IPS-15b (cell line): ENCODE data around the gene CDC42BPA.
"Not testable (repeated sequence)": the region's sequence is repeated elsewhere in the genome, so short reads cannot be mapped to it uniquely, and the experiment has no call there.

Experiments used
- H3K27me3 ChIP-seq: one replicate; pipeline ENCODE4 v1.6.1; 2013; ENCODE audit warnings: low read length; ENCODE audit not compliant: control insufficient read depth, insufficient read depth
- H3K36me3 ChIP-seq: one replicate; pipeline ENCODE4 v1.6.1; 2013; ENCODE audit warnings: low read length; ENCODE audit not compliant: control insufficient read depth, insufficient read depth
- H3K4me1 ChIP-seq: one replicate; pipeline ENCODE4 v1.6.1; 2013; ENCODE audit warnings: mild to moderate bottlenecking, low read length; ENCODE audit not compliant: control insufficient read depth, insufficient read depth
- H3K4me3 ChIP-seq: one replicate; pipeline ENCODE4 v1.5.1; 2013; ENCODE audit warnings: low read depth, low read length
- H3K9ac ChIP-seq: one replicate; pipeline ENCODE4 v1.6.1; 2013; ENCODE audit warnings: low read depth, mild to moderate bottlenecking, low read length
- H3K9me3 ChIP-seq: one replicate; pipeline ENCODE4 v1.6.1; 2013; ENCODE audit warnings: mild to moderate bottlenecking, low read length; ENCODE audit not compliant: control insufficient read depth, insufficient read depth

CDC42BPA gene

DNA sequence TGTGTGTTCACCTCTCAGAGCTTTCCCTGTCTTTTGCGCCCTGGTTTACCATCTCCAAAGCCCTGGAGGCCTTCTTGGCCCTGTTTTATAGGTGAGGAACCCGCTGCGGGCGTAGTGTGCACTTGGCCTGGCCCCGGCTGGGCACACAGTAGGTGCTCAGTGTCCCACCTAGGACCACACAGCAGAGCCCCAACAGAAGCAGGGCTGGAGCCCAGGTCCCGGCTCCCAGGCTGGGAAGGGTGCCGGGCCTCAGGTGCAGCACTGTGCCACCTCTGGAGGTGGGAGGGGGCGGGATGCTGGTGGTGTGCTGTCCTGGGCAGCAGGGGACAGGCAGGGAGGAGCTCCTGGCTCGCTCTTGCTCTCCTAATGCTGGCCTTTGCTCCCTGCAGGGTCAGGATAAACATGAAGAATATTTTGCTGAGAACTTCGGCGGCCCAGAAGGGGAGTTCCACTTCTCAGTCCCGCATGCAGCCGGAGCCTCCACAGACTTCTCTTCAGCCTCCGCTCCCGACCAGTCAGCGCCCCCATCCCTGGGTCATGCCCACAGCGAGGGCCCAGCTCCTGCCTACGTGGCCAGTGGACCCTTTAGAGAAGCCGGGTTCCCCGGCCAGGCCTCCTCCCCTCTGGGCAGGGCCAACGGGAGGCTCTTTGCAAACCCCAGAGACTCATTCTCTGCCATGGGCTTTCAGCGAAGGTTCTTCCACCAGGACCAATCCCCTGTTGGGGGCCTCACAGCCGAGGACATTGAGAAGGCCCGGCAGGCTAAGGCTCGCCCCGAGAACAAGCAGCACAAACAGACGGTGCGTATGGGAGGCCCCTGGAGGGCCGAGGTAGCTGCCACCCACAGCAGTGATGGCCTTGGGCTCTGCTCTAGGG, 353.4 kb downstream of the CDC42BPA start:
- Histone ChIP-seq H3K27me3 (no peaks in the 10 kb centered on the region), H3K4me1 (no peaks in the 10 kb centered on the region), H3K4me3 (no peak overlapping the region), H3K9ac (no peak overlapping the region), H3K9me3 (no peaks in the 10 kb centered on the region), H3K36me3 (no peaks in the 10 kb centered on the region)

DNA sequence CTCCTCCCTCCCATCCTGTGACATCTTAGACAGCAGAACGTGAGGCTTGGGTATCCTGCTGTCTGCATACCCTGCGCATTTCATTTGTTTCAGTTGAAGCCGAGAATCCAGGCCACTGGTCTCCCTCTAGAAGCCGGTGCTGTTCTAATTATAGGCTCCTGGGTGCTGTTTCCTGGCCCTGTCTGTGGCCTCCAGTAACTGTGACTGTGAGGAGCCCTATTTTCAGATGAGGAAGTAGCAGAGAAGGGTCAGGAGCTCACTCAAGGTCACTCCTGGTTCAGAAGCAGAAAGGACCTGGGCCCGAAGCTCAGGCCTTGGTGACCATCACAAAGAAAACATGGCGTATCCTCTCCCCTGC, 354.2 kb downstream of the CDC42BPA start:
- Histone ChIP-seq H3K4me3 (no peak overlapping the region), H3K9ac (no peak overlapping the region), H3K27me3 (no peaks in the 10 kb centered on the region), H3K9me3 (no peaks in the 10 kb centered on the region), H3K4me1 (no peaks in the 10 kb centered on the region), H3K36me3 (no peaks in the 10 kb centered on the region)

DNA sequence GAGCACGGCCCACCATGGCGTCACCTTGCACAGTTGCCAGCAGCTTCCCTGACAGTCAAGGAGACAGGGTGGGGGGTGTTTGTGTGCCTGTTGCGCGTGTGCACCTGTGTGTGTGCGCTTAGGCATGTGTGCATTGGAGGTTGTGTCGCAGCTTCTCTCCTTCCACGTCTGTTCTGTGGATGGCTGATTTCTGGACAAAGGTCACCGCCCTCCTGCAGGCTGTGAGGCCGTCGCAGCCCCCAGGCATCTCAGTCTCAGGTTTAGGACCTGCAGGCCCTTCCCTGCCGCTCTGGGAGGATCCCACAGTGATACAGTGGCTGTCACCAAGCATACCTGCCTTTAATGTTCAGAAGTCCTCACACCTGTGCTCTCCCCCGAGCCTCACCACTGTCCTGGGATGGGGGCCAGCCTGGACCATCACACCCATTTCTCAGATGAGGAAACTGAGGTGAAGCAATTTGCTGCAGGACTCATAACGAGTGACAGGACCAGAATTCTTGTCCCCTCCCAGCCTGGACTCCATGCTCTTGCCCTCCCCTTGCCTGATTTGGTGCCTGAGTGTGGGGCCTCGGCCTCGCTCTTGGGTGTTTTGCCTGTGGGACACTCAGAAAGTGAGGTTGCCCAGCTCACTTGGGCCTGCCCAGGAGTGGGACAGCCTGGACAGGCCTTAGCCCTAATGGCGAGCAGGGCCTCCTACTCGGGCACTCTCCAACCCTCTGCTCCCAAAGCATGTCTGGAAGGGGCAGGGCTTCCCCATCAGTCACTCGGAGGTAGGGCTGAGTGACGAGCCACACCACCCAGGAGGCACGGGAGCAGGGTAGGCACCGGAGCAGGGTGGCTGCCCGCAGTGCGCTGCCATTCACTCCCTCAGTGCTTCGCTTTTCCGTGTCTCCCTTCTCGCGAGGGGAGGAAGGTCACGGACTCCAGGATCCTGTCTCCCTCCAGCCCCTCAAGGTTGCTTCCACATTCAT, 355.6 kb downstream of the CDC42BPA start:
- Histone ChIP-seq H3K27me3 (no peaks in the 10 kb centered on the region), H3K4me3 (no peak overlapping the region), H3K36me3 (no peaks in the 10 kb centered on the region), H3K4me1 (no peaks in the 10 kb centered on the region), H3K9ac (no peak overlapping the region), H3K9me3 (no peaks in the 10 kb centered on the region)

DNA sequence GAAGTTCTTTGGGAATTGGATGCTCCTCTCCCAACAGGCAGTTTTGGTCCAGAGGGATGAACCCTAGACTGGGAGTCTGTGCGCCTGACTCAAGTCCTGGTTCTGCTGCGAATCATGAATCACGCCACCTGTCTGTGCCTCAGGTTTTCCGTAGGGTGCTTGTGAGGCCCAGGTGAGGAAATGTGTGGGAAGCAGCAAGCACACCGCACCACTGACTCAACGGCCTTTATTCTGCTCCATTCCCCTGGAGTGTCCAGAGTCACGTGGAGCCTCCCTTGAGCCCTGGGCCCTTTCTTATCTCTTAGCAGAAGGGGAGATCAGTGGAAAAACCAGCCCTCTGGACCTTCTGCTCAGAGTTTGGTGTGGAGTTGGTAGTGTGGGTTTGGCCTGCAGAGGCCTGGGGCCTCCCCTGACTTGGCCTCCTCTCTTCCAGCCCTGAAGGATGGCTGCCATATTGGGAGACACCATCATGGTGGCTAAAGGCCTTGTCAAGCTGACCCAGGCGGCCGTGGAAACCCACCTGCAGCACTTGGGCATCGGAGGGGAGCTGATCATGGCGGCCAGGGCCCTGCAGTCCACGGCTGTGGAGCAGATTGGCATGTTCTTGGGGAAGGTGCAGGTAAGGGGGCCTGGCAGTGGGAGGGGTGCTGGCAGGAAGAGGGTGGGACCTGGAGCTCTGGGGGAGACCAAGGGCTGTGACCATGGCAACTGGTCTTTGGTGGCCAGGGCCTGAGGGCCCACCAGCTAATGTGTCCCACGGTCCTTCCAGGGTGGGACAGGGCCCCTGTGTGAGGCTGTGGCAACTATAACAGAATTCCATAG, 357.1 kb downstream of the CDC42BPA start:
- Histone ChIP-seq H3K9me3 (no peaks in the 10 kb centered on the region), H3K4me3 (no peak overlapping the region), H3K27me3 (no peaks in the 10 kb centered on the region), H3K36me3 (no peaks in the 10 kb centered on the region), H3K9ac (no peak overlapping the region), H3K4me1 (no peaks in the 10 kb centered on the region)

DNA sequence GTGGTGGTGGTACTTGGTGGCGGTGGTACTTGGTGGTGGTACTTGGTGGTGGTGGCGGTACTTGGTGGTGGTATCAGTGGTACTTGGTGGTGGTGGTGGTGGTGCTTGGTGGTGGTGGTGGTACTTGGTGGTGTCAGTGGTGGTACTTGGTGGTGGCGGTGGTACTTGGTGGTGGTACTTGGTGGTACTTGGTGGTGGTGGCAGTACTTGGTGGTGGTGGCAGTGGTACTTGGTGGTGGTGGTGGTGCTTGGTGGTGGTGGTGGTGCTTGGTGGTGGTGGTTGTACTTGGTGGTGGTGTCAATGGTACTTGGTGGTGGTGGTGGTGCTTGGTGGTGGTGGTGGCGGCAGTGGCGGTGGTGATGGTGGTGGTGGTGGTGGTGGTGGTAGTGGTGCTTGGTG, 358.0 kb downstream of the CDC42BPA start:
- no peak overlapping the region for H3K9ac ChIP-seq
- no peaks in the 10 kb centered on the region for H3K4me1 ChIP-seq
- no peaks in the 10 kb centered on the region for H3K9me3 ChIP-seq
- no peaks in the 10 kb centered on the region for H3K27me3 ChIP-seq
- H3K4me3 ChIP-seq: no peak overlapping the region
- H3K36me3 ChIP-seq: no peaks in the 10 kb centered on the region

DNA sequence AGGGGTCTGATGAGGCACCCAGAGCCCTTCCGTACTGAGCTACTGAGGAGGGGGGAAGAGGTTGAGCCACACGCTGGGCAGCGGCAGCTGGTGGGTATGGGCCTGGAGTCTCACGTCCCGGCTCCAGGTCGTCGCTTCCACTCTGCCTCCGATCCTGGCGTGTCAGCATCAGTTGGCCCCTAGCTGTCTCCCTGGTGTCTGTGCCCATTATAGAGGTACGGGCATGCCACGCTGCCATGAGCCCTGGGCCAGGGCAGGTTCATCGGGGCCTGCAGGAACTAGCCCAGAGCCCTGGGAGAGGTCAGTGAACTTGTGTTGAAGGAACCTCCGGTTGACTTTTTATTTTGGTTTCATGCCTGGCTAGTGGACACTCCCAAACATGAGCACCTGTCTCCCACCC, 360.0 kb downstream of the CDC42BPA start:
- no peaks in the 10 kb centered on the region for H3K36me3 ChIP-seq

DNA sequence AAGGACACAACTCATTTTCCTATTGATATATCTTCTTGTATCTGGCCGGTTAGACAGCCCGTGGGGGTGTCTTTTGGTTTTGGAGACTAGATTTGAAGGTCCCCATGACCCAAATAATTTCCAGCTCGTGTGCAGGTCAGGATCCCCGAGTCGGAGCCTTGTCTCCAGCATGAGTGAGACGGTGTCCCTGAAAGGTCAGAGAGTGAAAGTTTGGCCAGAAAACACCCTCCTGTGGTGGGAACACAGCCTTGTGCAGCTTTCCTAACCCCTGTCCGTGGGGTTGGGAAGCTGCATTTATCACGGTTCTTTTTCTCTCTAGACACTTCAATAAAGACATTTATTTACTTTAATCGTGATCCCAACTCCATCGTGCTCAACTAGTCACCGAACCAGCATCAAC, 360.6 kb downstream of the CDC42BPA start:
- H3K9ac ChIP-seq: no peak overlapping the region
- H3K27me3 ChIP-seq: no peaks in the 10 kb centered on the region
- H3K9me3 ChIP-seq: no peaks in the 10 kb centered on the region
- H3K4me3 ChIP-seq: no peak overlapping the region
- no peaks in the 10 kb centered on the region for H3K4me1 ChIP-seq
- no peaks in the 10 kb centered on the region for H3K36me3 ChIP-seq

More for the DNA sequence above, 360.0 kb downstream of the CDC42BPA start:
- Histone ChIP-seq H3K9me3 (no peaks in the 10 kb centered on the region), H3K4me1 (no peaks in the 10 kb centered on the region), H3K27me3 (no peaks in the 10 kb centered on the region), H3K9ac (no peak overlapping the region), H3K4me3 (no peak overlapping the region)

DNA sequence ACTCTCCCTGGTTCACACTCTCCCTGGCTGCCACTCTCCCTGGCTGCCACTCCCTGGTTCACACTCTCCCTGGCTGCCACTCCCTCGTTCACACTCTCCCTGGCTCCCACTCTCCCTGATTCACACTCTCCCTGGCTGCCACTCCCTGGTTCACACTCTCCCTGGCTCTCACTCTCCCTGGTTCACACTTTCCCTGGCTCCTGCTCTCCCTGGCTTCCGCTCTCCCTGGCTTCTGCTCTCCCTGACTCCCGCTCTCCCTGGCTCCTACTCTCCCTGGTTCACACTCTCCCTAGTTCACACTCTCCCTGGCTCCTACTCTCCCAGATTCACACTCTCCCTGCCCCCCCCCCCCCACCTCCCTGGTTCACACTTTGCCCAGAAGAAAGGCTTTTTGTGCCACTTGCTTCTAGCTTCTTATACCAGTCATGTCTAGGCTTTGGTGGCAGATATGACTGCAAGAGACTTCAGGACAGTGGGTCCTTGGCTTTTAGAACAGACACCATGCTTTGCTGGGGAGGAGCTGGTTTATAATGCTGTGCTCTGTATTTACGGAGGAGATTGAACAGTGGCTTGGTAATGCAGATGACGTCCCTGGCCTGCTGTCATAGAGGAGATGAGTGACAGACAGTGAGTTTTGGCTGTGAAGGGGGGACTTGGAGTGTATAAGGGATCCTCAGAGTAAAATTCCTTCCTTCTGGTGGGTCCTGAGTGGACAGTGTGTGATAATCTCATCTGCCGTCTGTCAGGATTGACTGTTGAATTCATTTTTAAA, 361.2 kb downstream of the CDC42BPA start:
- Histone ChIP-seq H3K36me3 (no peaks in the 10 kb centered on the region), H3K4me1 (no peaks in the 10 kb centered on the region), H3K4me3 (no peak overlapping the region), H3K9ac (no peak overlapping the region), H3K27me3 (no peaks in the 10 kb centered on the region), H3K9me3 (no peaks in the 10 kb centered on the region)

DNA sequence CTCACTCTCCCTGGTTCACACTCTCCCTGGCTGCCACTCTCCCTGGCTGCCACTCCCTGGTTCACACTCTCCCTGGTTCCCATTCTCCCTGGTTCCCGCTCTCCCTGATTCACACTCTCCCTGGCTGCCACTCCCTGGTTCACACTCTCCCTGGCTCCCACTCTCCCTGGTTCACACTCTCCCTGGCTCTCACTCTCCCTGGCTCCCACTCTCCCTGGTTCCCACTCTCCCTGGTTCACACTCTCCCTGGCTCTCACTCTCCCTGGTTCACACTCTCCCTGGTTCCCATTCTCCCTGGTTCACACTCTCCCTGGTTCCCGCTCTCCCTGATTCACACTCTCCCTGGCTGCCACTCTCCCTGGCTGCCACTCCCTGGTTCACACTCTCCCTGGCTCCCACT, 362.4 kb downstream of the CDC42BPA start:
- not testable (repeated sequence) for H3K36me3 ChIP-seq, H3K9me3 ChIP-seq, H3K4me1 ChIP-seq, H3K4me3 ChIP-seq, H3K27me3 ChIP-seq, H3K9ac ChIP-seq

DNA sequence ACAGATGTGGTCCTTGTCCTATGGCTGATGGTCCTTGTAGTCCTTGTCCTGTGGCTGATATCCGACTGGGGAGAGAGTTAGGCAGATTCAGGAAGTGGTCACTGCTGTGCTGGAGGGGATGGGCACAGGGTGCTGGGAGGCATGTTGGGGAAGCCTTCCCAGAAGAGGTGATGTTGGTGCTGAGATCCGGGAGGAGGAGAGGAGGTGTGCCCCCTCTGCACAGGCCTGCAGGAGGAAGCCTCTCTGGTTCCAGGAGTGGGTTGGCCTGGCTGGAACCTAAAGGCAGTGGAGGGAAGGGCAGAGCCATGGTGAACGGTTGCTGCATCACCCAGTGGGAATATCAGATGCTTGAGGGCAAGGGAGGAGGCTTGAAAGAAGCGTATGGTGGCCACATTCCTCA, 363.5 kb downstream of the CDC42BPA start:
- H3K4me1 ChIP-seq: no peaks in the 10 kb centered on the region
- H3K4me3 ChIP-seq: no peak overlapping the region
- no peaks in the 10 kb centered on the region for H3K9me3 ChIP-seq
- no peaks in the 10 kb centered on the region for H3K27me3 ChIP-seq
- H3K9ac ChIP-seq: no peak overlapping the region
- no peaks in the 10 kb centered on the region for H3K36me3 ChIP-seq

DNA sequence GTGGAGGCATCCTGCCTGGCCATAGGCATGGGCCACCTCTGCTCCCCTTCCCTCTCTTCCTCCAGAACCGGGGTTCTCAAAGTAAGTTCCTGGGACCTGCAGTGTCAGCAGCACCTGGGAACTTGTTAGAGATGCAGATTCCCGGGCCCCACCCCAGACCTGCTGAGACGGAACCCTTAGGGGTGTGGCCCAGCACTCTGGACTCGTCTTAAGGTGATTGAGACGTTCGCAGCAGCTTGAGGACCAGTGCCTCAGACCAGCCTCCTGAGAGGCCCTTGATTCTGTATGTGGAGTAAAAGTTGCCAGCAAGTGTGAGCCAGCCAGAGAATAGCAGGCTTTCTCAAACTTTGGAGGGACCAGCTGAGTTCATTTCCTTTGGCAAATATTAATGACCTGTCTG, 364.0 kb downstream of the CDC42BPA start:
- no peaks in the 10 kb centered on the region for H3K27me3 ChIP-seq
- H3K4me3 ChIP-seq: no peak overlapping the region
- no peaks in the 10 kb centered on the region for H3K4me1 ChIP-seq
- no peaks in the 10 kb centered on the region for H3K9me3 ChIP-seq
- no peak overlapping the region for H3K9ac ChIP-seq
- H3K36me3 ChIP-seq: no peaks in the 10 kb centered on the region
